Measurements from ENCODE around the gene SARS1.
"Not testable (repeated sequence)": the region's sequence is repeated elsewhere in the genome, so short reads cannot be mapped to it uniquely, and the experiment has no call there.

Gene SARS1

DNA sequence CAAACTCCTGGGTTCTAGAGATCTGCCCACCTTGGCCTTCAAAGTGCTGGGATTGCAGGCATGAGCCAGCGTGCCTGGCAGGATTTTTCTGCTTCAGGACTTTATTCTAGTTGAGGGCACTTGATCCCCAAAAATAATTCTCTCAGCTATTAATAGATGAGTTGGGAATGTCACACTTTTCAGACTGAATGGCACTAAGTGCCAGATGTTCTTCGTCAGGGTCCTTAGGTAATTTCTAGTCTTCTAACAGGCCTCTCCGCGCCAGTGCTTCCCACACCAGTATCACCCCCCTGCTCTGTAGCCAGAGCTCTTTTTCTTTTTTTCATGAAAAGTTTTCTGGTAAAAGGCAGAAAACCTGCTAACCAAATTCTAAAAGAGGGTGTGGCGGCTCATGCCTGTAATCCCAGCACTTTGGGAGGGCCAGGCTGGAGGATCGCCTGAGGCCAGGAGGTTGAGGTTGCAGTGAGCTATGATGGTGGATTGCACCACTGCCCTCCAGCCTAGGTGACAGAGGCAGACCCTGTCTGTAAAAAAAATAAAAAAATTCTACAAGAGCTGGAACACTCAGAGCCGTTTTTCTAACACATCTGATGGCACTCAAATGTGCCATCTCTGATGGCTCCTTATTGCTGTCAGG is 6.1 kb upstream of the SARS1 start:
- Mint-ChIP-seq H3K27me3 (no peaks in the 10 kb centered on the region), H3K4me3 (no peak overlapping the region), H3K4me1 (peaks cover 5% of the 10 kb centered on the region), H3K27ac (no peak overlapping the region), H3K9me3 (no peaks in the 10 kb centered on the region)
- ATAC-seq (no peak), DNase-seq (no peak)

DNA sequence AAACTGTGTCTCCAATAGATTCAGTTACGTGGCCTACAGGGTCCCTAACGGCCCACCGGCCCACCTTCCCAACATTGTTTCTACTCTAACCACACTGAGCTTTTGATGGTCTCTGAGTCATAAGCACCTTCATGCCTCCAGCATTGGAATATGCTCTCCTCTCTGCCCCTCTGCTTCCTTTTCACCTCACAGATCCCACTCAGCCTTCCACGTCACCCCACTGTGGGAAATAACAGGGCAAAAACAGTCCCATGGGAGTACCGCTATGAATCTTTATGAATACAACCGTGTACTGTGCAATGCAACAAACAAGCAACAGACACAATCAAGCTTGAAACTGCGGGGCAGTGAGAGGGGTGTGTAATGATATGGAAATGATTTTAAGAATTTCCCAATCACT is 5.3 kb upstream of the SARS1 start:
- DNase-seq (no peak), ATAC-seq (no peak)
- Mint-ChIP-seq H3K9me3 (no peaks in the 10 kb centered on the region), H3K27ac (peak overlapping the region in 1 of 2 donors; percentile 0), H3K4me3 (no peak overlapping the region), H3K4me1 (peaks cover 8% of the 10 kb centered on the region), H3K27me3 (no peaks in the 10 kb centered on the region)

GRCh38 chr1:109208836-109209463 is 4.8 kb upstream of the SARS1 start:
- DNase-seq (no peak), ATAC-seq (no peak)
- Mint-ChIP-seq H3K27me3 (no peaks in the 10 kb centered on the region), H3K9me3 (no peaks in the 10 kb centered on the region), H3K4me3 (no peak overlapping the region), H3K4me1 (peaks cover 11% of the 10 kb centered on the region), H3K27ac (no peak overlapping the region)

GRCh38 chr1:109210058-109210457 is 3.7 kb upstream of the SARS1 start:
- H3K9me3 Mint-ChIP-seq: no peaks in the 10 kb centered on the region
- DNase-seq: no peak
- peaks cover 11% of the 10 kb centered on the region for H3K4me1 Mint-ChIP-seq
- no peak for ATAC-seq
- H3K4me3 Mint-ChIP-seq: no peak overlapping the region
- no peaks in the 10 kb centered on the region for H3K27me3 Mint-ChIP-seq
- H3K27ac Mint-ChIP-seq: no peak overlapping the region

GRCh38 chr1:109213345-109213823 is 334 bp upstream of the SARS1 start:
- no peak for ATAC-seq
- Mint-ChIP-seq H3K4me1 (peaks cover 28% of the 10 kb centered on the region), H3K4me3 (peak overlapping the region; percentile 90 to 96), H3K27ac (peak overlapping the region; percentile 99 to 100), H3K27me3 (no peaks in the 10 kb centered on the region), H3K9me3 (peaks cover 0 to 4% of the 10 kb centered on the region in 2 donors)
- no peak for DNase-seq

DNA sequence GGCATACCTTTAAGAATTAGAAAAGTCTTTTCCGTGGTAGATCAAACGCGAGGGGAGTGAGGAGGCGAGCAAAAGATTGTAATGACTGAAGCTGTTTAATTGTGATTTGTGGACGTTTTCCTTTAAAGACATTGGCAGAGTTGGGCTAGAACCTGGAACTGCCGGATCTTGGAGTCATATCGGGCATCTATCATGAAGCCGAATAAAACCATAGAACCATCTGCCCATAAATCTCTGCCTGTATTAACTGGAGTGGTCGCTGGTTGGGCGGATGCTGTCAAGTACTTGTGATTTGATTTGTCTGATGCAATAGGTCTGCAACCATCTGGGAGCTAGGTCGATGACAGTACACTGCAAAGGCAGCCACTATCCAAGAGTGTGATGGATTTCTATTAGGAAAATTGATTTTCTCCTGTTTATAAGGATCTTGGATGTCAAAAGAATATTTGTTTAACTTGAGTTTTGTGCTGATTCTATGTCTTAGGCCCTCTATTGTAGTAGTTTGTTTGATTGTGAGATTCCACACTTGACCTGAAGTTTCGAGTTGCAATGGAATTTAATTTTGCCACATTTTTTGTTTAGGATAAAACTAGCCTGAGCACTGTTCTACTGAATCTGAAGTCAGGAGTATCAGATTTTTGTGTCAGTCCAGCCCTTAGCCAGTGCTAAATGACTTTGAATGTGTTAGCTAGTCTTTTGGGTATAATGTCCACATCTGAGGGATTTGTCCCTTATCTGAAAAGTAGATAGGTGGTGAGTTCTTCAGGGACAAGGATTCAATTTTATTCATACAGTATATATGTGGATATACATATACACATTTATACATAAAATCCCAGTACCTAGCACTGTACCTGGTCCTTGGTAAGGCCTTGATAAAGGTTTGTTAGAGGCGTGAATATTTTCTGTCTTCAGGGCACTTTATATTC is 1.2 kb downstream of the SARS1 start:
- Mint-ChIP-seq H3K27ac (peak overlapping the region; percentile 99 to 100), H3K4me1 (peaks cover 37% of the 10 kb centered on the region), H3K27me3 (no peaks in the 10 kb centered on the region), H3K4me3 (peak overlapping the region; percentile 90 to 96), H3K9me3 (peaks cover 0 to 4% of the 10 kb centered on the region in 2 donors)
- peak; percentile 86 for ATAC-seq
- DNase-seq: peak; percentile 70 to 81

- no peaks in the 10 kb centered on the region for H3K27me3 Mint-ChIP-seq
- H3K27ac Mint-ChIP-seq: peak overlapping the region; percentile 99 to 100
- peaks cover 49% of the 10 kb centered on the region for H3K4me1 Mint-ChIP-seq
- H3K4me3 Mint-ChIP-seq: peak overlapping the region; percentile 90 to 96
- ATAC-seq: no peak
- DNase-seq: no peak
- H3K9me3 Mint-ChIP-seq: peaks cover 0 to 4% of the 10 kb centered on the region in 2 donors
Measured at GRCh38 chr1:109216662-109217061, 2.9 kb downstream of the SARS1 start.

- Mint-ChIP-seq H3K27me3 (no peaks in the 10 kb centered on the region), H3K4me3 (peak overlapping the region; percentile 19 to 25), H3K9me3 (peaks cover 0 to 4% of the 10 kb centered on the region in 2 donors), H3K4me1 (peaks cover 39% of the 10 kb centered on the region), H3K27ac (no peak overlapping the region)
- DNase-seq (no peak), ATAC-seq (no peak)
Measured at GRCh38 chr1:109218516-109218915, 4.8 kb downstream of the SARS1 start.

DNA sequence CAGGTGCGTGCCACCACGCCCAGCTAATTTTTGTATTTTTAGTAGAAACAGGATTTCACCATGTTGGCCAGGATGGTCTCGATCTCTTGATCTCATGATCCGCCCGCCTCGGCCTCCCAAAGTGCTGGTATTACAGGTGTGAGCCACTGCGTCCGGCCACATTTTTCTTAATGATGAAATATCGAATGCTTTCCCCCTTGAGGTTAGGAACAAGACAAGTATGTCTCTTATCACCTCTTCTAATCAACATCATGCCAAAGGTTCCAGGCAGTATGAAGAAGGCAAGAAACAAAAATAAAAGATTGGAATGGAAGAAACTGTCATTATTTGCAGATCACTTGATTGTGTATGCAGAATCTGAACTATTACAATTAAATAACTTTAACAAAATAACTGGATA is 7.5 kb downstream of the SARS1 start:
- not testable (repeated sequence) for ATAC-seq, H3K4me3 Mint-ChIP-seq, DNase-seq, H3K9me3 Mint-ChIP-seq, H3K27me3 Mint-ChIP-seq
- H3K4me1 Mint-ChIP-seq: peaks cover 41% of the 10 kb centered on the region
- peak overlapping the region in 1 of 2 donors; percentile 19 for H3K27ac Mint-ChIP-seq

DNA sequence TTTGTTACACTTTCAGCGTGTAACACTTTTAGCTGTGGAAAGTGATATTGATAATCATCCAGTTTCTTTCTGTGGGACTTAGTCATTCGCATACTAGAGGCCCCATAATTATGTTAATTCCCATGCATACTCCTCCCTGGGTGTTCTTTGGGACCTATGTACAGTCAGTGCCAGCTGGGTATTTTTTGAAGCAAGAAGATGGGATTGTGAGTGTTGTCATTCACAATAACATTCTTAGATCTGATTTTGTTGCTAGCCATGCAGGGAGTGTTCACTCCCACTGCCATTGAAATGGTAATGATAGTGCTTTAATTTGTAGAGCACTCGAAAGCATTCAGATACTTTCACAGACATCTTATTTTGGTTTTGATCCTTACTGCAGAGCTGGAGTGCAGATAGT is 11.6 kb downstream of the SARS1 start:
- Mint-ChIP-seq H3K9me3 (no peaks in the 10 kb centered on the region), H3K27ac (no peak overlapping the region)
- ATAC-seq: no peak

DNA sequence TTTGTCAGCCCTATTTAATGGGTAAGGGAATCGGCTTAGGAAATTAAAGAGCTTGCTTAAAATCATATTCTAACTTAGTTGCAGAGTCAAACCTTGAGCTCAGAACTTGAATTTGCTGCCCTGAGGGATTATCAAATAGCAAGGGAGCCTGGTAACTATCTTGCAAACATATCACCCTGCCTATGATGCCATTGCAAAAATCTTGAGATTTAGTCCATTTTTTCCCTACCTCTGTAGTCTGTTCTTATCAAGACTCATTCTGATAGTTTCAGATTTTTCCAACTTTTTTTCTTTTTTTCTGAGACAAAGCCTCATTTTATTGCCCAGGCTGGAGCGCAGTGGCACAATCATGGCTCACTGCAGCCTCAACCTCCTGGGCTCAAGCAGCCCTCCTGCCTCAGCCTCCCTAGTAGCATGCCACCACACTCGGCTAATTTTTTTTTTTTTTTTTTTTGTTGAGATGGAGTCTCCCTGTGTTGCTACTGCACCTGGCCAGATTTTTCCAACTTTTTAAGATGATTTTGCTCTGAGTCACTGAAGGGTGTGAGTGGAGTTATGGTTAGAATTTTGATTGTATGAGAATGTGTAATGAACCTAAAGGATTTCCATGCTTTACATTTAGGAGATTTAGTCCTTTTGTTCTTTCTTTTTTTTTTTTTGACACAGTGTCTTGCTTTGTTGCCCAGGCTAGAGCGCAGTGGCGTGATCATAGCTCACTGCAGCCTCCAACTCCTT is 12.2 kb downstream of the SARS1 start:
- Mint-ChIP-seq H3K4me3 (no peak overlapping the region), H3K9me3 (no peaks in the 10 kb centered on the region), H3K4me1 (peaks cover 15% of the 10 kb centered on the region), H3K27me3 (no peaks in the 10 kb centered on the region), H3K27ac (no peak overlapping the region)
- DNase-seq (no peak), ATAC-seq (no peak)

More for the DNA sequence above, 11.6 kb downstream of the SARS1 start:
- Mint-ChIP-seq H3K4me1 (peaks cover 18% of the 10 kb centered on the region), H3K4me3 (no peak overlapping the region), H3K27me3 (no peaks in the 10 kb centered on the region)
- DNase-seq: no peak

GRCh38 chr1:109228167-109228566 is 14.4 kb downstream of the SARS1 start:
- H3K27me3 Mint-ChIP-seq: no peaks in the 10 kb centered on the region
- H3K4me1 Mint-ChIP-seq: peaks cover 10% of the 10 kb centered on the region
- DNase-seq (no peak), ATAC-seq (no peak)
- H3K4me3 Mint-ChIP-seq: no peak overlapping the region
- no peaks in the 10 kb centered on the region for H3K9me3 Mint-ChIP-seq
- no peak overlapping the region for H3K27ac Mint-ChIP-seq

DNA sequence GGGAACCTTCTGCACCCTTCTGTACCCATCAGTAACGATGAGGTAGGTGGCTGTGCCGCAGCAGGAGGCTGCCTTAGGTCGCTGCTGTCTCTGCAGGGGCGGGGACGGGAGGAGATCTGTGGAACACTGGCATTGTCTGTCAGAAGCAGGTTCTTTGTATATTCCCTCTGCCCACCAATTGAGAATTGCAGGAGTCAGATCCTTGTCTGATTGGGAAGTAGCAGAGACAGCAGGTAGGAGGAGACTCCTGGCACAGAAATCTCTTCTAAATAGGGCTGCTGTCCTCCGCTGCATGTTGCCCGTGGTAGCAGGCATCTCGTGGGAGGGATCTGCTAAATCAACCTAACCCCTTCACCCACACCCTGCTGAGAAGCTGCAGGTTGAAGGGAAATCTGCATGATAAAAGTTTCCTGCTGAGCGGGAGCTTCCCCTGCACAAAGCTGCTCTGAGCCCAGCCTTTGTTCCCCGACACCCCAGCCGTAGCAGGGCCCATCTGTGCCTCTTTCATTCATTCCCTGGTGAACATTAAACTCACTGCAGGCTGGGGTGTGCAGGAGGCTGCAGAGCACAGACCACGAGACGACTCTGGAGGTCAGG is 15.9 kb downstream of the SARS1 start:
- peak overlapping the region in 1 of 2 donors; percentile 27 for H3K27ac Mint-ChIP-seq
- no peak for DNase-seq
- no peak overlapping the region for H3K4me3 Mint-ChIP-seq
- H3K4me1 Mint-ChIP-seq: peaks cover 10% of the 10 kb centered on the region
- ATAC-seq: no peak
- H3K27me3 Mint-ChIP-seq: no peaks in the 10 kb centered on the region
- H3K9me3 Mint-ChIP-seq: no peaks in the 10 kb centered on the region

DNA sequence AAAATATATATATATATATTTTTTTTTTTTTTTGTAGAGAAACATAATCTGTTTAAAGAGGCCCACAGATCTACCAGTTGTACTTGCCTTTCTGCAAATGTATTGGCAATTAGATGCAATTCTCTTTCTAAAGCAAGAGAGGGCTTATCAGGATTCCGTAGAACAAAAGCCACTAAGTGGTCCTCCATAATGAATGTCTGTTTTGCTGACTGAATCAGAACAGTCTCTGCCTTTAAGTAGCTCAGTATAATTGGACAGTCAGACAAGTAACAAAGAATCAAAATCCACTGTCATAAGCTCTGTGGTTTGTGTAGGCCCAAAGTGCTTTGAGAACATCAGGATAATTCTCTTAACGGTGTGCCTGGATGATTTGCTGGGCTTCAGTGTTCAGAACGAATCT is 17.3 kb downstream of the SARS1 start:
- Mint-ChIP-seq H3K4me3 (no peak overlapping the region), H3K4me1 (no peaks in the 10 kb centered on the region), H3K9me3 (no peaks in the 10 kb centered on the region), H3K27me3 (no peaks in the 10 kb centered on the region), H3K27ac (no peak overlapping the region)
- ATAC-seq: no peak
- no peak for DNase-seq

DNA sequence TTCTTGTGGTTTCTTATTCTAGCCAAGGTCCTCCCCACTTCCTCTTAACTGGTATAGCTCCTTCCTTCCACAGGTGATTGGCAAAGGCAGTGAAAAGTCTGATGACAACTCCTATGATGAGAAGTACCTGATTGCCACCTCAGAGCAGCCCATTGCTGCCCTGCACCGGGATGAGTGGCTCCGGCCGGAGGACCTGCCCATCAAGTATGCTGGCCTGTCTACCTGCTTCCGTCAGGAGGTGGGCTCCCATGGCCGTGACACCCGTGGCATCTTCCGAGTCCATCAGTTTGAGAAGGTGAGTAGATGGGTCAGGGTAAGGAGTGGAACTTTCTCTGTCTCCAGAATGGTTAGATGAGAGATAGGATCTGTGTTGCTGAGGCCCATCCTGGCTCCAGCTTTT is 21.4 kb downstream of the SARS1 start:
- no peak for ATAC-seq
- Mint-ChIP-seq H3K4me1 (peaks cover 13% of the 10 kb centered on the region), H3K27me3 (no peaks in the 10 kb centered on the region), H3K4me3 (no peak overlapping the region), H3K9me3 (no peaks in the 10 kb centered on the region), H3K27ac (no peak overlapping the region)
- DNase-seq: no peak

Data from stimulated activated naive CD8-positive, alpha-beta T cell treated with anti-CD3 and anti-CD28 coated beads, Interleukin-15, amount 100 ng/mL, for 72 hours (primary cell).